GM18951 (cell line): ENCODE data around the gene PARP6.

Source experiments
- POLR2A ChIP-seq: IDR thresholded peaks from 4 replicates; pipeline ENCODE4 v1.6.1; 2011; ENCODE audit warnings: mild to moderate bottlenecking; ENCODE audit not compliant: insufficient read length, insufficient read depth; ENCODE audit errors: extremely low read depth
- in situ Hi-C: fragments of 300-500 bp; cut with MboI; formaldehyde crosslinking; loops from one replicate; pipeline ENCODE4 v1.12.0; 2022; ENCODE audit warnings: low sequenced_read_pairs, mixed read lengths, inconsistent platforms; ENCODE audit not compliant: unreplicated experiment

Gene PARP6

DNA sequence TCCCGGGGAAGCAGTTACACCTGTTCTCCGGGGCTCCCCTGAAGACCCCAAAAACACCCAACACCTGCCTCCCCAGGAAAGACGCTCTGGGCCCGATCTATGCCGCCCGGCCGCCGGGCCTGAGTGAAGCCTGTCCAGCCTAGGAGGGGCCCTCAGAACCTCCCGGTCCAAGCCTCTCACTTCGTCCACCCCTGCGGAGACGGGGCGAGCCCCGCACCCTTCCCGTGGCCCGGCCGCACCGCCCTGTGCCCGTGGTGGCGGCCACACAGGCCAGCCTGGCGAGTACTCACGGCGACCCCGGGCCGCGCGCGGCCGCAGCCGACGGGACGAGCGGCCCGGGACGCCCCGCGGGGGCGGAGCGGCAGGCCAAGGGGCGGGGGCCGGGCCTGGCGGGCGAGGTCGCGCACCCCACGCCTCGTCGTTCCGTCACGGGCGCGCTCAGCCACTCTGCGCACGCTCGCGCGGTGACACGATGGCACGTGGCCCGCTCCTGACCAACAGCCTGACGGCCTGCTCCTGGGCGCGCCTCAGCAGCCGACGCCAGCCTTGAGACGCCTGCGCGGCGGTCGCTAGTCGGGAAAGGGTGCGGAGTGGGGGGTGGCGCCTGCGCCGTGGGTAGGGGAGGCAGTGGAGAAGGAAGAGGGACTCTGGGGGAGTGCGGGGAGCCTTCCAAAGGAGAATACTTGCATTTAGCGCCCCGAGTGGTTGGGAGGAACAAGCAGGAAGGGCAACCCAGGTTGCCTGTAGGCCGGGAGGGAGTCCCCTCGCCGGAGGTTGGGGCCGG is at the start of gene PARP6:
PARP6 (minus strand) TSS at position 342 of the 784 bp plus-strand sequence. CDS start 5,077 bp downstream, outside the sequence.
- in situ Hi-C loops, result no loop called here
- TF ChIP-seq POLR2A, result peak; percentile 87

GRCh38 chr15:72319985-72320671 is 47.8 kb upstream of the PARP6 start, which contains the start of gene CELF6:
CELF6 (minus strand) TSS chr15:72320157; CDS start chr15:72319874, 283 bp downstream.
- no peak for TF ChIP-seq POLR2A
- in situ Hi-C loops, result no loop called here

GRCh38 chr15:72319360-72319984 is 47.1 kb upstream of the PARP6 start:
- no peak for TF ChIP-seq POLR2A
- in situ Hi-C loops, result no loop called here

GRCh38 chr15:72318408-72318942 is 46.1 kb upstream of the PARP6 start:
- in situ Hi-C loops, result no loop called here
- no peak for TF ChIP-seq POLR2A

GRCh38 chr15:72315706-72316370 is 43.5 kb upstream of the PARP6 start:
- TF ChIP-seq POLR2A, result no peak
- in situ Hi-C loops, result no loop called here

- in situ Hi-C loops, result no loop called here
- no peak for TF ChIP-seq POLR2A
Measured at GRCh38 chr15:72313881-72314280, 41.5 kb upstream of the PARP6 start.

GRCh38 chr15:72313448-72313840 is 41.1 kb upstream of the PARP6 start:
- in situ Hi-C loops, result no loop called here
- TF ChIP-seq POLR2A, result no peak

- no peak for TF ChIP-seq POLR2A
- in situ Hi-C loops, result no loop called here
Measured at GRCh38 chr15:72312605-72313447, 40.5 kb upstream of the PARP6 start.

- in situ Hi-C loops, result no loop called here
- TF ChIP-seq POLR2A, result no peak
Measured at GRCh38 chr15:72307026-72307425, 34.7 kb upstream of the PARP6 start.

DNA sequence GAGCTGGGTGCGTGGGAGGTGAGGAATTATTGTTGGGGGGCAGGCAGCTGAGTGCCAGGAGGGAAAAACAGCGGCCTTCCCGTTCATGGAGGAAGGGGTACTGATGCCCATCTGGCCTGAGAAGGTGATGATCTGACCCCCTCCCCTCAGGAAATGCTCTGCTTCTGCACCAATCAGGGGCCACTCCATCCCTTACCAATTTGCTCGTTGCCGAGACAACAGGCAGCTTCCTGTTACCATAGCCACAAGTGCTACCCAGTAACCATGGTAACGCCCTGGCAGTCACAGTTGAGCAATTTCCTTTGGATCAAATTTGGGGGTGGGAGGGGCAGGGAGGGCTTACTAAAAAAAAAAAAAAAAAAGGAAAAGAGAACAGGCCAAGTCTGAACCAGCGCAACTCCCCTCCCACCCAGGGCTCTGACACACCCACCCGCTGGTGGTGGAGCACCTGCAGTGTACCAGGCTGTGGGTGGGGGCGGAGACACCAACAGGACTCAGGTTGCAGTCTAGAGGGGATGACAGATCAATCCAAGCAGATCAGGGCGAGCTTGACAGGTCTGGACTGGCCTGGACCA is 33.9 kb upstream of the PARP6 start:
- in situ Hi-C loops, result no loop called here
- no peak for TF ChIP-seq POLR2A

DNA sequence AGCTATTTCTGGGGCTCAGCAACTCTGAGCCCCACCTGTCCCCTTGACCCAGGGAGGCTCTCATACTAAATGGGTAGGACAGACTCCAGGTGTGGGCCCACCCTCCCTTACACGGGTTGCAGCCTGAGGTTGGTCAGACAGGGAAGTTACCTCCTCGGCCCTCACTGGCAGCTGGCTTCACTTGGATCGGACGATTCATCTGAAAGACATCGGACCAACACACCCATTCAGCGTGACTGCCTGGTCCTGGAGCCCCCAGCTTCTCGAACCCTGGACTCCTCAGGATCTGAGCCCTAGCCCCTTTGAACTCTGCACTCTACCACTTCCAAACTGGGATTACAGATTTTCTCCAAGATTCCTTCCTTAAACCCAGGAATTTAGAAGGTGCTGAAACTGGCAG is 32.2 kb upstream of the PARP6 start:
- TF ChIP-seq POLR2A, result no peak
- in situ Hi-C loops, result no loop called here

- in situ Hi-C loops, result no loop called here
- TF ChIP-seq POLR2A, result no peak
Measured at GRCh38 chr15:72302955-72303354, 30.6 kb upstream of the PARP6 start.
